GM23248 (cell line): Measurements from ENCODE around the gene HABP2.

Source experiments
- EZH2 ChIP-seq: fragments of 200-600 bp; sonication (generic); IDR thresholded peaks from 2 replicates; pipeline ENCODE4 v1.6.1; 2018; ENCODE audit warnings: antibody characterized with exemption, mild to moderate bottlenecking; ENCODE audit not compliant: insufficient read depth, poor library complexity, severe bottlenecking
- EZH2phosphoT487 ChIP-seq: fragments of 200-600 bp; sonication (generic); IDR thresholded peaks from 2 replicates; pipeline ENCODE4 v1.6.1; 2018; ENCODE audit warnings: antibody characterized with exemption, moderate library complexity, mild to moderate bottlenecking, low read depth; ENCODE audit not compliant: insufficient read depth

DNA sequence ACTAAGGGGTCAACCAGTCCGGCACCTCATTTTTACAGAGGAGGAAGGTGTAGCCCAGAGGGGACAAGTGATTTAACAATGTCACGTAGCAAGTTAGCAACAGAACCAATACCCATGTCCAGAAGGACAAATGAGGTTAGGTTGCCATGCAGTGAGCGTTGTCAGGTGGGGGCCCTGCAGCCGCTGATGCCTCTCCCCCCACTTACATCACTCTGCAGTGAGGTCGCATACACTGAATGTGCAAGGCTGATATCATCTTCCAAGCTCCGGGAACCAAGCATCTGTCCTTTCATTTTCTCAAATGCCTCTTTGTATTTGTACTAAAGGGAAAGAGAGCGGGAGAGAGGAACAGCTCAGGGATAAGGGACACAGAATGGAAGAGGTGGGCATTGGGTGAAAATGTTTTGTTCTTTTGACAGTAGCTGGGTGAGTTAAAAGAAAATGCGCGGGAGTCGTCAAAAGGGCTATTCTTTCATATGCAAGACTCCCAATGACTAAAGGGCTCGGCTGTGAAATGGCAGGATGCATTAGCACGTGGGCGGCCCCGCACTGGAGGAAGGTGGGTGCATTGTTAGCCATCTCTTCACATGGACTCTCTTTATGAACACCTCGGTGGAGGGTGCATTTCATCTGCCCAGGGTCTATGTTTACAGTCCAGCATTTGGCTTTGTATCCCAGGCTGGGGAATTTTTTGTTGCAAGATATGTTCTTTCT lies 61.3 kb downstream of the HABP2 start:
- TF ChIP-seq EZH2phosphoT487 (no peak), EZH2 (no peak)
